Measurements from ENCODE around the gene STMP1. TPM values are rescaled to one million over a fixed set of nuclear protein-coding genes. Genes with fewer than 3 reads are reported as not detected.

Gene STMP1
- total RNA-seq = 28.2 TPM
- long read RNA-seq, transcript STMP1-202 (3 exons, 2,450 nt) = major isoform, 35 of 40 reads
- long read RNA-seq, partial matches to known transcripts = 0 of 40 reads
- long read RNA-seq, other reads (novel, unspliced or antisense) = 5 of 40 reads

DNA sequence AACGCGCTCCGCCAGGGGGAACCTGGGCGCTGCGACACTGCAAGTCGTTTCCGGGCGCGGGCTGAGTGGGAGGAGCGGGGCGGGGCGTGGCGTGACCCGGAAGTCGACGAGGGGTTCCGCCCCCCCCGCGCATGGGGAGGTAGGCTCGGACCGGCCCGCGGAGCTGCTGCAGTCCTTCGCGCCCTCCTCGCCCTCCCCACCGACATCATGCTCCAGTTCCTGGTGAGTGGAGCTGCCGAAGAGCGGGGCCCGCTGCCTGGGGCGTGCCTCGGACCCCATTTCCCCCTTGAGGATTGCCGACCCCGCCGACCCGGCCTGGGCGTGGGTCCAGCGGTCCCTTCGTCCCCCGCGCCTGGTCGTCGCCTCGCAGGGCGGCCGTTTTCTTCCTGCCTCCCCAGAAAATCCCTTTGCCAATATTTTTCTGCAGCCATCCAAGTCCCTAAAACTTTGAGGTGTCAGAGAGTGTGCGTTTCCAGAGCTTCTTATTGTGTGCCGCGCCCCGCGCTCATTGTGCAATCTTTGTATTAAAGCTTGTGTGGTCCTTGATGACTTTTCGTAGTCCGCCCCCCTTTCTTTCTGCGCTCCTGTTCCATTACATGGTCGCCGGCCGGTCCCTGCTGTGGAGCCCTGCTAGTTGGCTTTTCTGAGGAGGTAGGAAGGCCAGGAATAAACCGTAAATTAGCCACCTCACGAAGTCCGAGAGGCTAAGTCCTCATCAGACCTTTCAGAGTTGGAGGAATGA, at the start of gene STMP1:
STMP1 (plus strand) TSS at position 142 of the 742 bp plus-strand sequence.
- Histone ChIP-seq H3K9me3 (replicated peaks) (no peaks in the 10 kb centered on the region), H3K27ac (replicated peaks) (peak within 1 kb of the TSS; percentile 97), H3K4me3 (peak within 1 kb of the TSS; percentile 88), H3K4me1 (peaks cover 58% of the 10 kb centered on the region), H3K27me3 (ENCODE audit: low read depth) (no peaks in the 10 kb centered on the region), H3K36me3 (no peaks in the 10 kb centered on the region)
- TF ChIP-seq, protein P1, sequence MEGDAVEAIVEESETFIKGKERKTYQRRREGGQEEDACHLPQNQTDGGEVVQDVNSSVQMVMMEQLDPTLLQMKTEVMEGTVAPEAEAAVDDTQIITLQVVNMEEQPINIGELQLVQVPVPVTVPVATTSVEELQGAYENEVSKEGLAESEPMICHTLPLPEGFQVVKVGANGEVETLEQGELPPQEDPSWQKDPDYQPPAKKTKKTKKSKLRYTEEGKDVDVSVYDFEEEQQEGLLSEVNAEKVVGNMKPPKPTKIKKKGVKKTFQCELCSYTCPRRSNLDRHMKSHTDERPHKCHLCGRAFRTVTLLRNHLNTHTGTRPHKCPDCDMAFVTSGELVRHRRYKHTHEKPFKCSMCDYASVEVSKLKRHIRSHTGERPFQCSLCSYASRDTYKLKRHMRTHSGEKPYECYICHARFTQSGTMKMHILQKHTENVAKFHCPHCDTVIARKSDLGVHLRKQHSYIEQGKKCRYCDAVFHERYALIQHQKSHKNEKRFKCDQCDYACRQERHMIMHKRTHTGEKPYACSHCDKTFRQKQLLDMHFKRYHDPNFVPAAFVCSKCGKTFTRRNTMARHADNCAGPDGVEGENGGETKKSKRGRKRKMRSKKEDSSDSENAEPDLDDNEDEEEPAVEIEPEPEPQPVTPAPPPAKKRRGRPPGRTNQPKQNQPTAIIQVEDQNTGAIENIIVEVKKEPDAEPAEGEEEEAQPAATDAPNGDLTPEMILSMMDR (IDR thresholded peaks at IDR 0.05; ENCODE audit: borderline replicate concordance) = no peak
- intact Hi-C loops (cut with micrococcal nuclease) = no loop called here
- peak; percentile 98 for DNase-seq

DNA sequence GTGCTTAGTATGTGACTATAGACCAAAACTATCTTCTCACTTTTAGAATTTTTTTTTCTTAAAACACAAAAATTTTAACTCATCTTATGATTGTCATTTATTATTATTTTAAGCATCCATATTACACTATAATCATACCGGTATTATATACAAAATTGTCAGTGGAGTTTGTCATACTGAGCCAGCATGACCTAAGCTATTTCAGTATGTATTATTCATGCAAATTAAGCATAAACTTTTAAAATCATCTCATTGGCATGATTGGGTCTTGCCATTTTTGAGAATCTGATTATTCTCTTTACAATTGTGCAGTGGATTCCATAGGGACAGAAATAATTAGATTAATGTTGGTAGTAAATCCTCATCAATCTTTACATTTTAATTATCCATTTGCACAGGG, 46.2 kb upstream of the STMP1 start:
- H3K36me3 ChIP-seq = peaks cover 64% of the 10 kb centered on the region

DNA sequence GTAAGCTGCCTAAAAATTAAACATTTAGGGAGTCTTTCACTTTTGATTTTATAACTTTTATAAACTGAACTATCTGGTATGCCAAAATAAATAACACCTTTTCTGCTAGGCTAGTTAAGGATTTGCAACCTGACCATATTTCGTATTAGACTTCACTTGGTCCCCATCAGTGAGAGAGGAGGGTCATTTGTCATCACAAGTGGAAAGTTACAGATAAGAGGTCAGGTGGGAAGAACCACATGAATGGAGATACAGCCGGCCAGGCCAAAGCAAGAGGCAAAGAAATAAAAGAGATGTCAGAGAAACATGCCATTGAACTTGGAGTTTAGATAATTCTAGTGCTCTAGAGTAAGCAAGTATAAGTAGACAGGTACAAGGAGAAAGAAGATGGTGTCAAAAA, 44.5 kb upstream of the STMP1 start:
- no peaks in the 10 kb centered on the region for H3K27me3 ChIP-seq (ENCODE audit: low read depth)
- H3K9me3 ChIP-seq (replicated peaks) = no peaks in the 10 kb centered on the region
- peaks cover 56% of the 10 kb centered on the region for H3K36me3 ChIP-seq
- intact Hi-C loops (cut with micrococcal nuclease) = no loop called here
- H3K27ac ChIP-seq (replicated peaks) = no peak overlapping the region
- H3K4me1 ChIP-seq = peaks cover 3% of the 10 kb centered on the region
- TF ChIP-seq, protein P1 (IDR thresholded peaks at IDR 0.05; ENCODE audit: borderline replicate concordance) = no peak
- DNase-seq = no peak
- no peak overlapping the region for H3K4me3 ChIP-seq

More for the DNA sequence above, 46.2 kb upstream of the STMP1 start:
- Histone ChIP-seq H3K4me3 (no peak overlapping the region), H3K4me1 (peaks cover 2% of the 10 kb centered on the region), H3K27ac (replicated peaks) (no peak overlapping the region), H3K27me3 (ENCODE audit: low read depth) (no peaks in the 10 kb centered on the region), H3K9me3 (replicated peaks) (no peaks in the 10 kb centered on the region)
- TF ChIP-seq, protein P1 (IDR thresholded peaks at IDR 0.05; ENCODE audit: borderline replicate concordance) = no peak
- no peak for DNase-seq
- intact Hi-C loops (cut with micrococcal nuclease) = no loop called here

DNA sequence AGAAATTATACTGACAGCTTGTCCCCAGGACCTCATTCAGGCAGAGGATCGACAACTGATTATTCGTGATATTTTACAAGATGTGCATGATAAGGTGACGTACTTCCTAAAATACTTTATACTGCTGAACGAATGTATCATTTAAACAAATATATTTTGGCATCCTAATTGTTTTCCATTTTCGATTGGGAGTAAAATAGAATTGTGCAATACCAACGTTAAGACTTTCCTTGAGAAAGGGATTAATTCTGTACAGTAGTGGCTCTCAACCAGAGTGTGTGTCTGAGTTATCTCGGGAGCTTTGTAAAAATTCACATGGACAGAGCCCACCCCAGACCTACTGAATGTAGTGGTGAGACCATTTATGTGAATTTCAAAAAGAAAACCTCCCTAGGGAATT, 43.8 kb upstream of the STMP1 start:
- Histone ChIP-seq H3K4me3 (no peak overlapping the region), H3K4me1 (peaks cover 3% of the 10 kb centered on the region), H3K27me3 (ENCODE audit: low read depth) (no peaks in the 10 kb centered on the region), H3K36me3 (peaks cover 64% of the 10 kb centered on the region), H3K9me3 (replicated peaks) (no peaks in the 10 kb centered on the region), H3K27ac (replicated peaks) (no peak overlapping the region)
- DNase-seq = no peak
- intact Hi-C loops (cut with micrococcal nuclease) = no loop called here
- TF ChIP-seq, protein P1 (IDR thresholded peaks at IDR 0.05; ENCODE audit: borderline replicate concordance) = no peak

DNA sequence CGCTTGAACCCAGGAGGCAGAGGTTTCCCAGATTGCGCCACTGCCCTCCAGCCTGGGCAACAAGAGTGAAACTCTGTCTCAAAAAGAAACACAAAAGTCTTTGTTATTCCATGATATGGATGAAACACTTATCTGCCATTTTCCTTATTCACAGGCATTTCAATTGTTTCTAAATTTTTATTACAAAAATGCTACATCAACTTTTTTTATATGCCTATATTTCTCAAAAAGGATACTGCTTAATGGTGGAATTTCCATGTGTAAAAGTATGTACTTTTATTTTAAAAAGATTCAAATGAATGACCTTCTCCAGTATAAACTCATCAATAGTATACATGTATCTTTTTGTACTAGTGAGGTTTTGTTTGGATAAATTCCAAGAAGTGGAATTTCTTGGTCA, 41.9 kb upstream of the STMP1 start:
- H3K4me1 ChIP-seq = peaks cover 3% of the 10 kb centered on the region
- TF ChIP-seq, protein P1 (IDR thresholded peaks at IDR 0.05; ENCODE audit: borderline replicate concordance) = no peak
- intact Hi-C loops (cut with micrococcal nuclease) = no loop called here
- H3K4me3 ChIP-seq = no peak overlapping the region
- no peaks in the 10 kb centered on the region for H3K9me3 ChIP-seq (replicated peaks)
- no peaks in the 10 kb centered on the region for H3K27me3 ChIP-seq (ENCODE audit: low read depth)
- no peak for DNase-seq
- peaks cover 80% of the 10 kb centered on the region for H3K36me3 ChIP-seq
- H3K27ac ChIP-seq (replicated peaks) = no peak overlapping the region

Data from left ventricle myocardium inferior (tissue), 1 donor.